GM18507 (cell line): ENCODE results near the gene PARVG.
A peak's percentile ranks its signal among the peaks of the same experiment; 100 is the strongest.

Experiments used
- DNase-seq: peaks from one replicate; pipeline ENCODE4 v3.0.0; 2011; ENCODE audit warnings: low read depth; ENCODE audit not compliant: insufficient read length; ENCODE audit errors: extremely low spot score
- FAIRE-seq: peaks from 2 replicates; lab custom pipeline; 2011; peaks lifted over from hg19 to GRCh38; lab: Jason Lieb, UNC

The PARVG gene, protein sequence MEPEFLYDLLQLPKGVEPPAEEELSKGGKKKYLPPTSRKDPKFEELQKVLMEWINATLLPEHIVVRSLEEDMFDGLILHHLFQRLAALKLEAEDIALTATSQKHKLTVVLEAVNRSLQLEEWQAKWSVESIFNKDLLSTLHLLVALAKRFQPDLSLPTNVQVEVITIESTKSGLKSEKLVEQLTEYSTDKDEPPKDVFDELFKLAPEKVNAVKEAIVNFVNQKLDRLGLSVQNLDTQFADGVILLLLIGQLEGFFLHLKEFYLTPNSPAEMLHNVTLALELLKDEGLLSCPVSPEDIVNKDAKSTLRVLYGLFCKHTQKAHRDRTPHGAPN

DNA sequence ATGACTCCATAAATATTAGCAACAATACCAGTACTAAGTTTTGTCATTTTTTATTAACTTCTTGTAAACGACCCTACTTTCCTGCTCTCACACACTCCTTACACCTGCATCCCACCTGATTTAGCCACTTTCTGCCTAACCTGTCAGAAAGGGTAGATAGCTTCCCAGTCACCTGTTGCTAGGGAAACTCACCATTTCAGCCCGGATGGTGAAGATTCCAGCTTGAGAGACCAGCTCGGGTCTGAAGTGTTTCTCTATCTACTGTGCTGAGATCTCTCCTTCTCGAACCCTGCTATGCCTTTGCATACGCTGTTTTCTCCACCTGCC lies at the start of gene PARVG:
TSS of gene PARVG (plus strand) at position 220 of the 327 bp plus-strand sequence. CDS start 2,405 bp downstream, outside the sequence.
- FAIRE-seq (peak; percentile 91), DNase-seq (peak; percentile 68)

DNA sequence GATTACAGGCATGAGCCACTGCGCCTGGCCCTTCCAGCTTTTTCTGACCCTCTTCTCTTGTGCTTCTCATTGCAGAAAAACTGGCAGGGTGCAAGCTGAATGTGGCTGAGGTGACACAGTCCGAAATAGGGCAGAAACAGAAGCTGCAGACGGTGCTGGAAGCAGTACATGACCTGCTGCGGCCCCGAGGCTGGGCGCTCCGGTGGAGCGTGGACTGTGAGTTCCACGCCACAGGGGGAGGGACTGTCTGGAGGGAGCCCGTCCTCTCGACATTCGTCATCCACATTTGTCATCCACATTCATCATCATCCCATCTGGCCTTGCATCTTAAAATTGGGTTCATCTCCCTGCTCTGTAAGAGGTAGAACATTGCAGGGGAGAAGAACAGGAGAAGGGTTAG lies 49.3 kb upstream of the PARVG start:
- FAIRE-seq, result no peak
- no peak for DNase-seq

DNA sequence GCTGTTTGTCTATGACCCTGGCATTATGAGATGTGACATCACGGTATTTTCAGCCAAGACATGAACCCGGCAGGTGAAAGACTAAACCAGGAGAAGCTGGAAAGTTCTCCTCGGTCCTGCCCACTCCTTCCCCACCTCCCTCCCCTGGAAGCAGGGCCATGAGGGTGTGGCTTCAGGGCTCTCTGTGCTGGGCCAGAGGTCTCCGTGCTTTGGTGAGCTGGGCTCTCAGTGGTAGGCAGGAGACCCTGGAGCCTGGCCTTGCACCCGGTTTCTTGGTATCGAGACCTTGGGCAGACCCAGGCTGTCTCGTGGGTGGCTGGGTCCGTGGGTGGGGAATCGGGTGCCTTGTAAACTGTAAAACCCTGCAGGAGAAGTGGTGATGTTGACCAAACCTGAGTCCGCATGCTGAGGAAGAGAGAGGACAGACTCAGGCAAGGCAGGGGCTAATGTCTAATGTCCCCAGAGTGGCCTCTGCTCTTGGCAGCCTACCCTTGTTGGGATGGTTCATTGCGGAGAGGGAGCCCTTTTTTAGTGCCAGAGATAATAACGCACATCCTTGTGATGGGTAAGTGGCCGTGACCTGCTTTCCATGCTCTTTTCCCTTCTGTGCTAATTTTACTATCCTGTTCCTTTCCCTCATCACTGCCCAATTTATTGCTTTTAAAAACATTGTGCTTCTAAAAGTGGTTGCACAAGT lies 48.6 kb upstream of the PARVG start:
- DNase-seq (no peak), FAIRE-seq (no peak)

DNA sequence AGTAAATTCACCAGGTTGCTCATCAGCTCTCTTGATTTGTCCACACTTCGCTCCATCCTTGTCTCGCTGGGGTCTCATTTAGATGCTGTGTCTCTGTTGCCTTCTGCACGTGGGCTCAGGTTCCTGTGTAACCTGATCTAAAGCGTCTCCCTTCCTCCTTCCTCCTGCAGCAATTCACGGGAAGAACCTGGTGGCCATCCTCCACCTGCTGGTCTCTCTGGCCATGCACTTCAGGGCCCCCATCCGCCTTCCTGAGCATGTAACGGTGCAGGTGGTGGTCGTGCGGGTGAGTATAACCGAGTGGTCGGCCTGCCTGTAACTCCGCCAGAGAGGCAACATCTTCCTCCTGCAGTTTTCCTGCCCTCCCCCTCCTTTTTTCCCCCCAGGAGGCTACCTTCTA lies 48.0 kb upstream of the PARVG start:
- DNase-seq (no peak), FAIRE-seq (no peak)

DNA sequence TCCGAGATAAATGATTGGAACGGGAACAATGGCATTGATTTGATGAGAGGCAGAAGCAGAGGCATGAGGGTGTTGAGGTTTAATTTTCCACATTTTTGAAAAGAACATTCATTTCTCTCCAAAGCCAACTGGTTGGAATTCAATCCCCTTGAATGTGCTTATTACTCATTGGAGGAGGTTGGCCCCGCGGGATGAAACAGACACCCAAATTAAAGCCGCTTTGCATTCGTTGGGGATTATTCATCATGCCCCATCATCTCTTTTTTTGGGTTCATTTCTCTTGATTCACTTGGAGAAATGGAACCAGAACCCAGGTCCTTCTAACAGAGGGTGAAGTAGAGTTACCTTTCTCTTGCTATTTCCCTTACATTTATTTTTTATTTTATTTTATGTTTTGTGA lies 47.6 kb upstream of the PARVG start:
- no peak for DNase-seq
- FAIRE-seq, result no peak

DNA sequence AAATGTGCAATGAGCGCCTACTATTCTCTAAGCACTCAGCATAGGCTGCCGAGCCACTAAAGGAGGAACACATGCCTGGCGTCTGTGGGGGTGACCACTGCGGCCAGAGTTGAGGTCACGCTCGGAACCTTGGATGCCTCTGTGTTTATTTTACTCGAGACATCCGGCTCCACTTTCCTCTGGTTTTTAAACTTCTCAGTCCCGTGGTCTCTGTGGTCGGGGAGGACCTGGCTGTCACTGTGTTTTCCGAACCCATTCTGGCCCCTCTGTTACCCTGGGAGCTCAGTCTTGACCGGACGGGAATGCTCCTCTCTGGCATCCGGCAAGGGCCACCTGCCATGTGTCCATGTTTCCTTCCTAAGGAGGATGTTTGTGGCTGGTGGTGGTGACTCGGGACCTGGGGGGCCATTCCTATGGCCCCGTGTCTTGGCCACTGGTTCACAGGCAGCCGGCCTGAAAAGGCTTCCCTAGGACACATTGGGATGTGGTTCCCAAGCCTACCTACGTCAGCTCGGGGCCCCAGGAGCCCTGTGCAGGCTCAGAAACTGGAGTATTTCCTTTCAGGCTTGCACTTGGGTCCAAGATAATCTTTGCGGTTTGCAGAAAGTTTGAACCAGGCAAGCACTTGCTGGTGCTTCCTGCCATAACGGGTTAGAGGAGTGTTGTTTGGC lies 46.7 kb upstream of the PARVG start:
- FAIRE-seq (no peak), DNase-seq (no peak)

DNA sequence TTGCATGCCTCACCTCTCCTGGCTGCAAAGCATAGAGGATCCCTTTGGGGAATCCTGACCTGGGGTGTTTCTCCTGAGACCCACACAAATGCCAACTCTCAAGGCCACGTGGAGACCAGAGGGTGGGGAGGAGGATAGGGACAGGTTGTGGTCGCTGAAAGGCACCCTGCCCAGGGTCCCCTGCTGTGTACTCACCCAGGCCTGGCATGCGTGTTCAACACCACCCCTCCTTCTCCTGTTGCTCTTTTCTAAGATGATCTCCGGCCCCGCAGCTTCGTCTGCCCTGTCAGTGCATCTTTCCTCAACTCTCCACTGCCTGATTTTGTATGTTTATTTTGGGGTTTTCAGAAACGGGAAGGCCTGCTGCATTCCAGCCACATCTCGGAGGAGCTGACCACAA lies 44.6 kb upstream of the PARVG start:
- FAIRE-seq (no peak), DNase-seq (no peak)

DNA sequence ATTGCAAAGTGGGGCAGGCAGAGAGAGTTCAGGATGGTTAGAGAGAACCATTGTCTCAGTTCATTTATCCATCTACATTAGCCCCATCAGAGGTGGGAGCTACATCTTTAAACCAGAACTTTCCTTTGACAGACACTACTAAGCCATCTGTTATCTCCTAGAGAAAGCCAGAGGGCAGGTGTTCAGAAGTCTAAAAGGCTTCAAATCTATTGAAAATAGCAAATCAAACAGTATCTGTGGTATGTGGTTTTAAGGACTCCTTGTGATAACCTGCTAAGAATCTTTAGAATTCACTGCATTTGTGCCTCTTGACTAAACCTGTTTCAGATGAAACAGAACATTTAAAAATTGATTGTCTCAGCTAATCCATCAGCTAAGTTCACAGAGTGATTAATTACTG lies 43.9 kb upstream of the PARVG start:
- FAIRE-seq (no peak), DNase-seq (no peak)

DNA sequence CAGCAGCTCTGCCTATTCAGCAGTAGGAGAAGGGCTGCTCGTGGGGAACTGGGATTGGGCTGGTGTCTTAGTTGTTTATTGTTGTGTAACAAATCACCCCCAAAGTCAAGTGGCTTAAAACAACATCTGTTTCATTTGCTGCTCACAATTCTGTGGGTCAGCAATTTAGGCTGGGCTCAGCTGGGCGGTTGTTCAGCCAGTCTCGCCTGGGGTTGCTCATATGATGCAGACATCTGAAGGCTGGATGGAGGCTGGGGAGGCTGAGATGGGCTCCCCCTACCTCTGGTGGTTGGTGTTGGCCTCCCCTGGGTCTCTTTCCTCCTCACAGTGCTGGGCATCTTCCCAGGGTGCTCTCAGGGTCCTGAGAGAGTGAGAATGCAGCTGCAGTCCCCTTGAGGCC lies 43.3 kb upstream of the PARVG start:
- FAIRE-seq, result no peak

DNA sequence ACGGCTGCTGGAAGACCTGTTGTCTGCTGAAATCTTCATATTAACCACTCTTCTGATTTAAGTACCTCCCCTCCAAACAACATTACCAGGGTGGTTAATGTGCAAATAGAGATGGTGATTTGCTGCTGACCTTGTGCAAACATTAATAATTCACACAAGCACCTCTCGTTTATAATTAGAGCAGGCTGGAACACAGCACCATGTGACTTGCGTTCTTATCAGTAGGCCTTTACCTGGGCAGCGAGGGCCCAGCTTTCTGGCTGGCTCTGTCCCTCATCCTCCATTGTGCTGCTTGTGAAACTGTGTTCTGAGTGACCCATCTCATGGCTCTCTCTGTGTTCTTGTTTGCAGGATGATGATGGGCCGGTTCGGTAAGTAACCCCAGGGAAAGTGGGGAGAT lies 41.0 kb upstream of the PARVG start:
- DNase-seq, result no peak
- no peak for FAIRE-seq

More for the DNA sequence above, 43.3 kb upstream of the PARVG start:
- no peak for DNase-seq

DNA sequence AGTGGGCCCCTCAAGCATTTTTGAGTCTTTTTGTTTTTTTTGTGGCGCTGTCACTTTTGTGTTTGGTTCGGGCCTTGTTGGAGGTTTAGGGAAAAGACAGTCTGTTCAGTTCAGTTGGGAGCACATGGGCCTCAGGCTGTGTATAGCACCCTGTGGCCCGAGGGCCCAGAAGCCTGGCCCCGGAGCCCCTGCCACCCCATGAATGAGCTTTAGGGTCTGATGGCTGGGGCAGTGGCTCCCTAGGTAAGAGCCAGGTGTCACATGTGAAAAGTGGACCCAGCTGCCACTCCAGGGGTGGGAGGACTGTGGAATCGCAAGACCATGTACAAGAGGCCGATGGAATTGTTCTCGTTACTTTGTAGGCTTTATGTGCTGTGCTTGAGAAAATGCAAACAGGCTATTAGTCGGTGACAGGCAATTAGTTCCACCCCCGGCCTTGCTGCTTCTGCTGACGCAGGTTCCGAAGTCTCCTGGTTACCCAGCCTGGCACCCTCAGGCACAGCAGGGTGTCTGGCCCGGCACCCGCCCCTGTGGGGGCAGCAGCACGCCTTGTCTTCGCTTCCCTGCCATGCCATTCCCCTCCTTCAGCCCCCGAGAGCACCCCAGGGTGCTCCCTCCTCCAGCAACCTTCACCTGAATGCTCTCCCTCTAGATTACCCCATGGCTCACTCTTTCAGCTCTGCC lies 38.2 kb upstream of the PARVG start:
- FAIRE-seq (no peak), DNase-seq (no peak)

DNA sequence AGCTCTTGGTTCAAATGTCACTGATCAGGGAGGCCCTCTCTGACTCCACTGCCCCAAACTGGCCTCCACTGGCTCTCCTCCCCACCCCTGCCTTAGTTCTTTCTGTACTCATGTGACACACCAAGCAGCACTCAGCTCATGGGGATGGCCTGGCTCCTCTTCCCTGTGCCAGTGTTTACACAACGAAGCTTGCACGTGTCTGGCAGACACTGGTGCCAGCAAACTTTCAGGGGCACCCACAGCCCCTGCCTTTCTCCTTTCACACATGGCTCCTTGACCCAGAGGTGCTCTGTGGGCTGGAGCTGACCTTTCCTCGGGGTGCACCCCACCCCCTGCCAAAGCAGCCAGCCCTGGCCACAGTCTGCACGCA lies 37.6 kb upstream of the PARVG start:
- no peak for FAIRE-seq

DNA sequence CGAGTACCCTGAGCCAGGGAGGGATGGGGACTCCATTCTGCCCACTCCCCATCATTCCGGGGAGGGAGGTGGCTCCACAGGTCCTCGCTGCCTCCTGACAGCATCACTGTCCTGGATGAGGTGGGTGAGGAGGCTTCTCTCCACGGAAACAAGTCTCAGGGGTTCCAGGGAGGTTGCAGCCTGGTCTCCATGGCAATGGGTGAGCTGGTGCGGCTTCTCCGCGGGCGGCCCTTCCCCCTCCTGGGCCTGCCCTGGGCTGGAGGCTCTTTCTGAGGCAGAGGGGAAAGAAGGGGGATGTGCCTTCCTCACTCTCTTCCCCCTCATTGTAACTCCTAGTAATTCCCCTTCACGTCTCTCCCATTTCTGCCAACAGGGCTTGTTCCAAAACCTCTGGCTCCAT lies 37.1 kb upstream of the PARVG start:
- FAIRE-seq (no peak), DNase-seq (no peak)

More for the DNA sequence above, 37.6 kb upstream of the PARVG start:
- DNase-seq, result no peak

DNA sequence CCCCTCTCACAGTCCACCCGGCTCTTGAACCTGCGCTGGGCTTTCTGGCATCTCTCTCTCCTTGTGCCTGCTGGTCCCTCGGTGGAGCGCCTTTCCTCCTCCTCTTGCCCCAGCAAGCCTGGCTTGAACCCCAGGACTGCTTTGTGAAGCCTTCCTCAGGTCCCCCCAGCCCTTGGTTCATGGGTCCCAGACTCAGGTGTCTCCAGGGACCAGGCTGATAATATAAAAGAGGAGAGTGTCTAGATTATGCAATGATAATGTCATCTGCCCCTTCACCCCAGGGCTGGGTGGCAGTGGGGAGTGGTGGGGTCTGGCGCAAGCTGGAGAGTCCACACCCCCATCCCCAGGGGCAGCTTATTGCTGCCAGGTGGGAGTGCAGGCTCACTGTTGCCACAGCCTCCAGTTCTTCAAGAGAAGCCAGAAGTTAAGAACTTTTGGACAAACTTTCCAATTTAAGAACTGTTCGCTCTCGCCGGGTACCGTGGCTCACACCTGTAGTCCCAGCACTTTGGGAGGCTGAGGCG lies 36.6 kb upstream of the PARVG start:
- DNase-seq (no peak), FAIRE-seq (no peak)

DNA sequence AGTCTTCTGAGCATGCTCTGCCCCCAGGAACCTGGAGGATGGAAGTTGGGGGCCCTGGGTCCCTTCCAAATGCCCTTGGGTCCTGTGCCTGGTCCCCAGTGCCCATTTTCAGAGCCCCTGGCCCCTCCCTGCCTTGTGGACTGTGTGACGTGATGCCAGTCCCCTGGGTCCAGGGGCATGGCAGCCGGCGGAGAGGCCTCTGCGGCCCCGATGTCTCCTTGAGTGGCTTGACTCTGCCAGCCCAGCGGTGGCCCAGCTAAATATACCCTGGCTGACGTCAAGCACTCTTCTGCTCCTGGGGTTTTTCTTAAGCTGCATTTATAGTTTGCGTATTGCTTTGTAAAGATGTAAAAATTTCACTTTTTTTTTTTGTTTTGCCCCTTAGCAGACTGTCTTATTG lies 35.2 kb upstream of the PARVG start:
- no peak for FAIRE-seq
- no peak for DNase-seq

DNA sequence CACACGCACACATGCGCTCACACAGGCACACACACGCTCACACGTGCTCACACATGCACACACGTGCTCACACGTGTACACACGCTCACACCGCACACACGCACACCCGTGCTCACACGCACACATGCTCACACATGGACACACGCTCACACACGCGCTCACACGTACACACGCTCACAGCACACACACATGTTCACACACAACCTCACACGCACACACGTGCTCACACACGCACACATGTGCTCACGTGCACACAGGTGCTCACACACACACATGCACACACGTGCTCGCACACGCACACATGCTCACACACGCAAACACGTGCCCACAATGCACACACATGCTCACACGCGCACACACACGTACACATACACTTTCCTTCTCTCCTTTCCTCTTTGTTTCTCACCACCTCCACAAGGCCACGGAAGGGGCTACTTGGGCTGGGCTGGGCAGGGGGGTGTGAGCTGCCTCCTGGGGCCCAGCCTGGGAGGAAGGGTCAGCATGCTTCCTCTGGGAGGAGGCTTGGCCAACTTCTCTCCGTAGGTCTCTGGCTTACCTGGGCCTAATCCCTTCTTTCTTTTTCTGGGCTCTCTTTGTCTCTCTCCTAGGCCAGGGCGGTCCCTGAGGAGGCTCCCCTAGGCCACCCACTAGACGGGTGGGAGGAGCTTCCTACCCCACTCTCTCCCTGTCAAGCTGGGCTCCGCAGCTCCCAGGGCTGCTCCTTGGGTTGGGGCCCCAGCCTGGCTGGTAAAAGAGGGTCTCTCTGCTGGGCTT lies 34.5 kb upstream of the PARVG start:
- no peak for FAIRE-seq

DNA sequence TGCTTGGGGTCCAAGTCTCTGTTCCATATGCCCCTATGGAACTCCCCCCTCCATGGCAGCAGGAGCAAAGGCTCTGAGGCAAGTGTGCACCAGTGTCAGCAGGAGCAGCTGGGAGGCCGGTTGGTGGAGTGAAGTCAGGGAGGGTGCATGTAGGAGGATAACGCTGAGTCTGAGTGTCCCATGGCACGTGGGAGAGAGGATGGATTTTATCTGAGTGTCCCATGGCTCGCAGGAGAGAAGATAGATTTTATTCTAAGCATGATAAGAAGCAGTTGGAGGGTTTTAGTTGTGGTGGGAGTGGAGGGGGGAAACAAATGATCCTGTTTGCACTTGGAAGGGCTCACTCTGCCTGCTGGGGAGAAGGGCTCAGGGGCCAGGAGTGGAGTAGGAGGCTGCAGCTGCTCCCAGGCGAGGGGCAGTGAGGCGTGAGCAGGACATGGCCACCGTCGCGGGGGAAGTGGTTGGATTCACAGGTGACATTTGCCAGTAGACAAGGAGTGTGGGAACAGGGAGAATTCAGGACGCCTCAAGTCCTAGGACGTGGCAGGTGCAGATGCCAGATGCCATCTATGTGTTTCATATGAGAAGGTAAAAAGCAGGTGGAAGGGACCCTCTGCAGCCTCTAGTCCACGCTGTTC lies 33.6 kb upstream of the PARVG start:
- FAIRE-seq (no peak), DNase-seq (no peak)

More for the DNA sequence above, 34.5 kb upstream of the PARVG start:
- DNase-seq, result no peak

DNA sequence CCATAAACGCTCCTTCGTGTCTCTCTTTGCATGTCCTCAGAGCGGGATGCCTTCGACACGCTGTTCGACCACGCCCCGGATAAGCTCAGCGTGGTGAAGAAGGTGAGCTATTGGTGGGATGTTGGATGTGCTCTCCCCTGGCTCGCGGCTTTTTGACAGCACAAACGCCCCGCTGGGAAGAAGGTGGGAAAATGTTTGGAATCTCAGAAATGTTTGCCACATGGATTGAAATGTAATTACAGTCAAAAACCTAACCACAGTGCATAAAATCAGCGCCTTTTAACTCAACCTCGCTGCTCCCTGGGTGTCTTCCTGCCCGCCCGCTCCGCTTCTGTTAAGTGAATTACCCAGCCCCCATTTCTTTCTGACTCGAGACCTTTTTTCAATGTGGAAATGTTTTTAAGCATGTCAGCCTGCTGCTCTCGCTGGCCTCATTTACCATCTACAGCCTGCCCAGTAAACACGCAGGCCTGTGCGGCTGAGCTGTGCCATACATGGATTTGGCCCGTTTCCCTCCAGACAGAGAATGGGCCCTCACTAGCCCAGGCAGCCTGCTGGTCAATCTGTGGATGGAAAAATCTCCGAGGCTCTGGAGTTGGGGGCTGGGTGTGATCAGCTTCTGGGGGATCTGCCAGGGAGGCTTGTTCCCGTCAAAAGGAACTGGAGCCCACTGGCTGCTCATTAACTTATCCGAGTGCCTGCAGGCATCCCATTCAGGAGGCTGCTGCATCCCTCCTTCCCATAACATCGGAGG lies 32.7 kb upstream of the PARVG start:
- DNase-seq, result no peak
- no peak for FAIRE-seq
